IMR-90 (cell line): ENCODE data around the gene LCNL1. TPM values are rescaled to one million over a fixed set of nuclear protein-coding genes. Genes with fewer than 3 reads are reported as not detected.

ENCODE experiments used
- ATAC-seq: fragments of 200-7000 bp; cut with Tn5 transposase; 2 replicates; pipeline ENCODE4 v1.9.1; 2020; ENCODE audit warnings: low read depth, mild to moderate bottlenecking, moderate library complexity
- BruUV-seq: library from RNA; stranded (reverse); fragments of 400-500 nt; replicated peaks from 2 replicates; lab custom pipeline; 2021; lab: Mats Ljungman, UMichigan
- CTCF ChIA-PET: fragments of 300-600 bp; formaldehyde crosslinking; extraction: SDS; loops from one replicate; lab custom pipeline; 2021; ENCODE audit warnings: antibody characterized with exemption; lab: Yijun Ruan, JAX
- POLR2A ChIA-PET: fragments of 300-600 bp; sonication (Branson Sonifier 250); formaldehyde crosslinking; loops from one replicate; lab custom pipeline; 2022; ENCODE audit warnings: antibody characterized with exemption; ENCODE audit not compliant: unreplicated experiment; lab: Charles Lee
- DNase-seq: peaks from one replicate; pipeline ENCODE4 v3.0.0; 2013
- H2AFZ ChIP-seq: replicated peaks from 2 replicates; pipeline ENCODE3; 2013; ENCODE audit warnings: low read length, mild to moderate bottlenecking; ENCODE audit not compliant: poor library complexity
- H2AK5ac ChIP-seq: 2 replicates; pipeline ENCODE4 v1.6.1; 2013; ENCODE audit warnings: low read depth, low read length, inconsistent platforms
- H2AK9ac ChIP-seq: replicated peaks from 2 replicates; pipeline ENCODE3; 2013; ENCODE audit warnings: mild to moderate bottlenecking, low read depth, low read length, moderate library complexity; ENCODE audit not compliant: poor library complexity
- H2BK120ac ChIP-seq: 2 replicates; pipeline ENCODE4 v1.6.1; 2013; ENCODE audit warnings: low read depth, low read length, inconsistent platforms
- H2BK15ac ChIP-seq: 3 replicates; pipeline ENCODE4 v1.6.1; 2013; ENCODE audit warnings: low read depth, low read length, inconsistent platforms
- H2BK20ac ChIP-seq: 2 replicates; pipeline ENCODE4 v1.6.1; 2013; ENCODE audit warnings: low read depth, mild to moderate bottlenecking, inconsistent platforms, low read length, moderate library complexity
- H2BK5ac ChIP-seq: 2 replicates; pipeline ENCODE4 v1.6.1; 2013; ENCODE audit warnings: mild to moderate bottlenecking, low read depth, low read length, inconsistent platforms; ENCODE audit not compliant: poor library complexity, severe bottlenecking
- H3K14ac ChIP-seq: replicated peaks from 2 replicates; pipeline ENCODE4 v1.6.1; 2013; ENCODE audit warnings: low read depth, low read length, inconsistent platforms
- H3K18ac ChIP-seq: 2 replicates; pipeline ENCODE4 v1.6.1; 2013; ENCODE audit warnings: low read depth, low read length, control low read depth
- H3K23ac ChIP-seq: 2 replicates; pipeline ENCODE4 v1.6.1; 2013; ENCODE audit warnings: low read depth, low read length, inconsistent platforms
- H3K27ac ChIP-seq: 2 replicates; pipeline ENCODE4 v1.5.1; 2013; ENCODE audit warnings: mild to moderate bottlenecking, control low read depth, low read length; ENCODE audit not compliant: insufficient read depth
- H3K27me3 ChIP-seq: 2 replicates; pipeline ENCODE4 v1.6.1; 2013; ENCODE audit warnings: low read length; ENCODE audit not compliant: control insufficient read depth, insufficient read depth
- H3K36me3 ChIP-seq: 2 replicates; pipeline ENCODE4 v1.6.1; 2013; ENCODE audit warnings: low read length, mixed read lengths; ENCODE audit not compliant: control insufficient read depth, insufficient read depth
- H3K4ac ChIP-seq: 2 replicates; pipeline ENCODE4 v1.6.1; 2013; ENCODE audit warnings: low read depth, low read length, inconsistent platforms
- H3K4me1 ChIP-seq: 2 replicates; pipeline ENCODE4 v1.6.1; 2013; ENCODE audit warnings: low read length, mixed read lengths; ENCODE audit not compliant: control insufficient read depth, insufficient read depth
- H3K4me2 ChIP-seq: 2 replicates; pipeline ENCODE4 v1.6.1; 2013; ENCODE audit warnings: low read depth, mild to moderate bottlenecking, control low read depth, low read length, moderate library complexity
- H3K4me3 ChIP-seq: 2 replicates; pipeline ENCODE4 v1.5.1; 2013; ENCODE audit warnings: low read depth, mild to moderate bottlenecking, control low read depth, low read length, moderate library complexity; ENCODE audit not compliant: insufficient read depth
- H3K56ac ChIP-seq: 2 replicates; pipeline ENCODE4 v1.6.1; 2013; ENCODE audit warnings: low read length, inconsistent platforms; ENCODE audit not compliant: insufficient read depth; ENCODE audit errors: extremely low read depth
- H3K79me1 ChIP-seq, 2 experiments: 2 replicates each; pipeline ENCODE4 v1.6.1; 2013; ENCODE audit warnings: low read length in 2 of 2, inconsistent platforms in 1 of 2, low read depth in 1 of 2
- H3K9ac ChIP-seq: 2 replicates; pipeline ENCODE4 v1.6.1; 2013; ENCODE audit warnings: low read depth, low read length, control low read depth
- H3K9me1 ChIP-seq: 2 replicates; pipeline ENCODE4 v1.6.1; 2013; ENCODE audit warnings: low read length, inconsistent platforms; ENCODE audit not compliant: insufficient read depth
- H3K9me3 ChIP-seq: 2 replicates; pipeline ENCODE4 v1.6.1; 2013; ENCODE audit warnings: low read length; ENCODE audit not compliant: control insufficient read depth, insufficient read depth
- H4K20me1 ChIP-seq: 2 replicates; pipeline ENCODE4 v1.6.1; 2013; ENCODE audit warnings: low read length, inconsistent platforms; ENCODE audit not compliant: insufficient read depth
- H4K5ac ChIP-seq: 2 replicates; pipeline ENCODE4 v1.6.1; 2013; ENCODE audit warnings: mild to moderate bottlenecking, low read depth, low read length, control low read depth
- H4K8ac ChIP-seq, 2 experiments: 2 replicates each; pipeline ENCODE4 v1.6.1; 2013; ENCODE audit warnings: low read depth in 2 of 2, low read length in 2 of 2, control low read depth in 1 of 2, inconsistent platforms in 1 of 2
- H4K91ac ChIP-seq: 2 replicates; pipeline ENCODE4 v1.6.1; 2013; ENCODE audit warnings: low read depth, low read length, inconsistent platforms; ENCODE audit not compliant: insufficient read depth
- BHLHE40 ChIP-seq: fragments of 150-350 bp; IDR thresholded peaks from 2 replicates; pipeline ENCODE4 v1.6.1; 2016; ENCODE audit warnings: mild to moderate bottlenecking, low read depth, low read length
- CEBPB ChIP-seq: IDR thresholded peaks from 2 replicates; pipeline ENCODE4 v1.6.1; 2012; ENCODE audit warnings: low read depth, low read length, improper control_type of control experiment
- MAFK ChIP-seq: IDR thresholded peaks from 2 replicates; pipeline ENCODE4 v1.6.1; 2012; ENCODE audit warnings: low read depth, low read length, improper control_type of control experiment
- MAZ ChIP-seq: IDR thresholded peaks from 2 replicates; pipeline ENCODE4 v1.6.1; 2012; ENCODE audit warnings: low read depth, mild to moderate bottlenecking, low read length, improper control_type of control experiment, moderate library complexity, borderline replicate concordance
- MXI1 ChIP-seq: IDR thresholded peaks from 2 replicates; pipeline ENCODE4 v1.6.1; 2012; ENCODE audit warnings: low read depth, mild to moderate bottlenecking, low read length, moderate library complexity, borderline replicate concordance
- NFE2L2 ChIP-seq: fragments of 150-350 bp; IDR thresholded peaks from 2 replicates; pipeline ENCODE4 v1.6.1; 2016; ENCODE audit warnings: low read depth, mild to moderate bottlenecking, low read length
- POLR2A ChIP-seq: IDR thresholded peaks from 2 replicates; pipeline ENCODE4 v1.6.1; 2012; ENCODE audit warnings: mild to moderate bottlenecking, low read depth, low read length
- RAD21 ChIP-seq: IDR thresholded peaks from 2 replicates; pipeline ENCODE4 v1.6.1; 2012; ENCODE audit warnings: low read length, improper control_type of control experiment
- RCOR1 ChIP-seq: IDR thresholded peaks from 2 replicates; pipeline ENCODE4 v1.6.1; 2012; ENCODE audit warnings: mild to moderate bottlenecking, low read length, improper control_type of control experiment; ENCODE audit not compliant: insufficient replicate concordance
- RFX5 ChIP-seq: IDR thresholded peaks from 2 replicates; pipeline ENCODE4 v1.8.0; 2012; ENCODE audit warnings: low read depth, mild to moderate bottlenecking, low read length, moderate library complexity
- SMC3 ChIP-seq: fragments of 150-350 bp; IDR thresholded peaks from 2 replicates; pipeline ENCODE4 v1.6.1; 2016; ENCODE audit warnings: low read depth, mild to moderate bottlenecking, antibody characterized with exemption, low read length, moderate library complexity
- WGBS, 2 experiments: methylation state at CpG; one replicate each; pipeline versions ENCODE4 v1.1.5 to v1.1.7; 2013; ENCODE audit warnings: missing lambda C conversion rate in 2 of 2; ENCODE audit not compliant: insufficient read length in 1 of 2; ENCODE audit errors: extremely low coverage in 2 of 2; 5-methylcytosine and 5-hydroxymethylcytosine counted together
- dilution Hi-C: fragments of 300-500 bp; cut with HindIII; formaldehyde crosslinking; loops from one replicate; pipeline ENCODE4 v1.14.3; 2018; ENCODE audit warnings: low sequenced_read_pairs; ENCODE audit not compliant: unreplicated experiment
- in situ Hi-C: fragments of 300-500 bp; cut with MboI; formaldehyde crosslinking; loops from 3 replicates; pipeline ENCODE4 v1.14.3; 2019; ENCODE audit warnings: low sequenced_read_pairs, inconsistent platforms, mixed read lengths
- intact Hi-C: fragments of 100-400 bp; cut with micrococcal nuclease; formaldehyde crosslinking; loops from 2 replicates; pipeline ENCODE4 v1.10.0; 2022
- polyA plus RNA-seq, 3 experiments: library from polyadenylated mRNA; depleted of rRNA; stranded (reverse); fragments of >200 nt; gene quantifications; 2 replicates each; pipeline ENCODE4 v1.2.3, GENCODE V29; 2012; ENCODE audit warnings: low replicate concordance in 1 of 3
- total RNA-seq: library from RNA; depleted of rRNA; stranded (reverse); fragments of >200 nt; gene quantifications from 2 replicates; pipeline ENCODE4 v1.2.3, GENCODE V29; 2012
- TF ChIP-seq, protein P1 (sequence below): fragments of 150-350 bp; IDR thresholded peaks from 2 replicates; pipeline ENCODE4 v1.6.1; 2016; ENCODE audit warnings: low read depth, mild to moderate bottlenecking, low read length, moderate library complexity, borderline replicate concordance
- TF ChIP-seq, protein P2 (sequence below): conservative IDR thresholded peaks from 2 replicates; pipeline ENCODE4 v1.5.1; 2012; ENCODE audit warnings: mild to moderate bottlenecking, low read depth, low read length, improper control_type of control experiment
- TF ChIP-seq, protein P3 (sequence below): fragments of 150-350 bp; IDR thresholded peaks from 2 replicates; pipeline ENCODE4 v1.6.1; 2017; ENCODE audit warnings: mild to moderate bottlenecking, antibody characterized with exemption, low read length, low read depth

Gene LCNL1
- total and polyA plus RNA-seq, 2 of the 4 experiments (the other 2 are of a cell fraction), result 0.15 TPM; not detected in 1

DNA sequence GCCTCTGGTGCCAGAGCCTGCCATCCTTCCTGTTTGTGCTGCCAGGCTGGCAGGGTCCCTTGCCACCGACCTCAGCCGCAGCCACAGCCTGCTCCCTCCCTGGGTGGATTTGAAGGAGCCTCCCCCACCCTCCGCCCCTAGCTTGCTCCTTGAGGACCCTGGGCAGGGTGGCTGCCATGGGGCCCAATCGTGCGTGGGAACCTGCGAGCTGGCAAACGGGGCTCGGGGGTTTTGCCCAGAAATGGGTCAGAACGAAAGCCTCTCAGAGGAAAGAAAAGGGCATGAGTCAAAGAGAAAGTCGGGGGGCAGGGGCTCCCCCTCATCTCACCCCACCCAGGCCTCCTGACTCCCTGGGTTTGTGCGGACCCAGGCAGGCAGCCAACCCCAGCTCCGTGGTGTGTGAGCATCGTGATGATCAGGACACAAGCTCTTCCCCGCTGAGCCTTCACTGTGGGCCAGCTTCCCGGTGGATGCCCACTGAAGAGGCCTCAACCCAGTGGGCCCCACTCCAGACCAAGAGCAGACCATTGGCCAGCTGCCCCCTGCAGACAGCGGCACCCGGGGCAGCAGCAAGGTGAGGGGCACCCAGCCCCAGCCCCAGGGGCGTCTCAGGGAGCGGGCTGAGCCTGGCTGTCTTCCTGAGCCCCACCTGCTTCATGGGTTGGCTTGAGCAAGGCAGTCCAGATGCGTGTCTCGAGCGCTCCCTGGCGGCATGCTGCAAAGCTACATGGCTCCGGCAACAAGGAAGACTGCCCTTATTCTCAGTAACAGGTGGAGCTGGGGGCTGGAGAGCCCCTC is 52.1 kb downstream of the LCNL1 start:
- WGBS, 2 experiments, result 10% methylated on average over 10 of the region's 24 CpGs; no CpG with 5 or more reads in 1 of the 2 experiments
- no peak overlapping the region for H3K56ac ChIP-seq
- H3K14ac ChIP-seq, result no peak overlapping the region
- in situ Hi-C loops, result loop anchor here (10.0 kb wide), 1 partner anchor 250 kb away; no protein-coding TSS in a partner anchor
- DNase-seq (peak; percentile 77), ATAC-seq (peak; percentile 97)
- no peaks in the 10 kb centered on the region for H3K79me1 ChIP-seq
- H3K18ac ChIP-seq, result no peak overlapping the region
- ChIA-PET POLR2A (no interaction called here), CTCF (interaction anchor here (0.6 to 3.1 kb wide), 8 partner anchors 12 to 248 kb away, joined by 3 to 27 read pairs (median 4); partner anchors contain the start of gene NPDC1)
- H3K4me1 ChIP-seq, result no peaks in the 10 kb centered on the region
- H3K23ac ChIP-seq, result no peak overlapping the region
- H2AFZ ChIP-seq, result peak overlapping the region; percentile 53
- no peaks in the 10 kb centered on the region for H3K9me1 ChIP-seq
- intact Hi-C loops, result loop anchor here (1.0 kb wide), 3 partner anchors 87 to 248 kb away; no protein-coding TSS in a partner anchor
- H3K4me3 ChIP-seq, result no peak overlapping the region
- H2AK9ac ChIP-seq, result peak overlapping the region; percentile 91
- H2BK20ac ChIP-seq, result no peak overlapping the region
- peaks cover 2% of the 10 kb centered on the region; the same call in 1 of the 2 replicates for H3K27me3 ChIP-seq
- H3K4ac ChIP-seq, result no peak overlapping the region
- H3K9ac ChIP-seq, result no peak overlapping the region
- H2AK5ac ChIP-seq, result no peak overlapping the region
- H4K20me1 ChIP-seq, result no peaks in the 10 kb centered on the region; the same call in 1 of the 2 replicates
- H2BK120ac ChIP-seq, result no peak overlapping the region
- peaks cover 12% of the 10 kb centered on the region for H3K36me3 ChIP-seq
- no TSS peak for BruUV-seq
- no peak overlapping the region for H4K91ac ChIP-seq
- dilution Hi-C loops, result no loop called here
- H3K9me3 ChIP-seq, result no peaks in the 10 kb centered on the region
- H4K8ac ChIP-seq, result no peak overlapping the region
- H2BK5ac ChIP-seq, result no peak overlapping the region
- no peak overlapping the region for H3K27ac ChIP-seq
- H3K4me2 ChIP-seq, result no peak overlapping the region
- H2BK15ac ChIP-seq, result no peak overlapping the region
- H4K5ac ChIP-seq, result no peak overlapping the region
- TF ChIP-seq MAFK (no peak), RCOR1 (no peak), POLR2A (no peak), NFE2L2 (no peak), CEBPB (no peak), SMC3 (peak; percentile 80), MAZ (peak; percentile 41; the same call in 1 of the 2 replicates), RAD21 (peak; percentile 87), MXI1 (no peak), BHLHE40 (no peak), RFX5 (no peak)
- TF ChIP-seq, protein P1, sequence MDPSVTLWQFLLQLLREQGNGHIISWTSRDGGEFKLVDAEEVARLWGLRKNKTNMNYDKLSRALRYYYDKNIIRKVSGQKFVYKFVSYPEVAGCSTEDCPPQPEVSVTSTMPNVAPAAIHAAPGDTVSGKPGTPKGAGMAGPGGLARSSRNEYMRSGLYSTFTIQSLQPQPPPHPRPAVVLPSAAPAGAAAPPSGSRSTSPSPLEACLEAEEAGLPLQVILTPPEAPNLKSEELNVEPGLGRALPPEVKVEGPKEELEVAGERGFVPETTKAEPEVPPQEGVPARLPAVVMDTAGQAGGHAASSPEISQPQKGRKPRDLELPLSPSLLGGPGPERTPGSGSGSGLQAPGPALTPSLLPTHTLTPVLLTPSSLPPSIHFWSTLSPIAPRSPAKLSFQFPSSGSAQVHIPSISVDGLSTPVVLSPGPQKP, result no peak
- TF ChIP-seq, protein P2, sequence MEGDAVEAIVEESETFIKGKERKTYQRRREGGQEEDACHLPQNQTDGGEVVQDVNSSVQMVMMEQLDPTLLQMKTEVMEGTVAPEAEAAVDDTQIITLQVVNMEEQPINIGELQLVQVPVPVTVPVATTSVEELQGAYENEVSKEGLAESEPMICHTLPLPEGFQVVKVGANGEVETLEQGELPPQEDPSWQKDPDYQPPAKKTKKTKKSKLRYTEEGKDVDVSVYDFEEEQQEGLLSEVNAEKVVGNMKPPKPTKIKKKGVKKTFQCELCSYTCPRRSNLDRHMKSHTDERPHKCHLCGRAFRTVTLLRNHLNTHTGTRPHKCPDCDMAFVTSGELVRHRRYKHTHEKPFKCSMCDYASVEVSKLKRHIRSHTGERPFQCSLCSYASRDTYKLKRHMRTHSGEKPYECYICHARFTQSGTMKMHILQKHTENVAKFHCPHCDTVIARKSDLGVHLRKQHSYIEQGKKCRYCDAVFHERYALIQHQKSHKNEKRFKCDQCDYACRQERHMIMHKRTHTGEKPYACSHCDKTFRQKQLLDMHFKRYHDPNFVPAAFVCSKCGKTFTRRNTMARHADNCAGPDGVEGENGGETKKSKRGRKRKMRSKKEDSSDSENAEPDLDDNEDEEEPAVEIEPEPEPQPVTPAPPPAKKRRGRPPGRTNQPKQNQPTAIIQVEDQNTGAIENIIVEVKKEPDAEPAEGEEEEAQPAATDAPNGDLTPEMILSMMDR, result peak; percentile 88
- TF ChIP-seq, protein P3, sequence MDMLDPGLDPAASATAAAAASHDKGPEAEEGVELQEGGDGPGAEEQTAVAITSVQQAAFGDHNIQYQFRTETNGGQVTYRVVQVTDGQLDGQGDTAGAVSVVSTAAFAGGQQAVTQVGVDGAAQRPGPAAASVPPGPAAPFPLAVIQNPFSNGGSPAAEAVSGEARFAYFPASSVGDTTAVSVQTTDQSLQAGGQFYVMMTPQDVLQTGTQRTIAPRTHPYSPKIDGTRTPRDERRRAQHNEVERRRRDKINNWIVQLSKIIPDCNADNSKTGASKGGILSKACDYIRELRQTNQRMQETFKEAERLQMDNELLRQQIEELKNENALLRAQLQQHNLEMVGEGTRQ, result no peak
